ENCODE data around the gene NFYB. TPM values are rescaled to one million over a fixed set of nuclear protein-coding genes. Genes with fewer than 3 reads are reported as not detected.
"Not testable (repeated sequence)": the region's sequence is repeated elsewhere in the genome, so short reads cannot be mapped to it uniquely, and the experiment has no call there.

The NFYB gene
- total and polyA plus RNA-seq, 8 donors, result 25.0 to 93.6 (median 80.7) TPM

DNA sequence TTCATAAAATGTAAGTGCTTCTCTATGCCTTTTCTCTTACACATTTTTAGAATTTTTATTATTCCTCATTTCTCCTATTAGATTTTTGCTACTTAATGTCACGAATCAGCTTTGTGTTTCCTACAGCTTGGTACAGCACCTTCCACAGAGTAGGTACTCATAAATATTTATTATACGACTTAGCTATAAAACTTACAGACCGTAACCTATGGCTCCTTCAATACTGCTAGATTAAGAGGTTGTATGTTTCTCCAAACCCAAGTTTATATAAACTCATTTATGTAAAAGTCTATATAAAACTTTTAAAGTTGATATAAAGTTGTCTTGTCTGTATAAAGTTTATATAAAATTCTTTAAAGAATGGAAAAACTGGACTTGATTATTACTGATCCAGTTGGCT lies 11.5 kb downstream of the NFYB start:
- ATAC-seq, result no peak
- Histone ChIP-seq H3K27ac (no peak overlapping the region), H3K9me3 (no peaks in the 10 kb centered on the region), H3K4me1 (peaks cover 15 to 16% of the 10 kb centered on the region in 2 donors), H3K27me3 (no peaks in the 10 kb centered on the region), H3K4me3 (no peak overlapping the region), H3K36me3 (peaks cover 0 to 78% of the 10 kb centered on the region in 2 donors)
- intact Hi-C loops (cut with DNase I), result no loop called here
- TF ChIP-seq, protein P1, sequence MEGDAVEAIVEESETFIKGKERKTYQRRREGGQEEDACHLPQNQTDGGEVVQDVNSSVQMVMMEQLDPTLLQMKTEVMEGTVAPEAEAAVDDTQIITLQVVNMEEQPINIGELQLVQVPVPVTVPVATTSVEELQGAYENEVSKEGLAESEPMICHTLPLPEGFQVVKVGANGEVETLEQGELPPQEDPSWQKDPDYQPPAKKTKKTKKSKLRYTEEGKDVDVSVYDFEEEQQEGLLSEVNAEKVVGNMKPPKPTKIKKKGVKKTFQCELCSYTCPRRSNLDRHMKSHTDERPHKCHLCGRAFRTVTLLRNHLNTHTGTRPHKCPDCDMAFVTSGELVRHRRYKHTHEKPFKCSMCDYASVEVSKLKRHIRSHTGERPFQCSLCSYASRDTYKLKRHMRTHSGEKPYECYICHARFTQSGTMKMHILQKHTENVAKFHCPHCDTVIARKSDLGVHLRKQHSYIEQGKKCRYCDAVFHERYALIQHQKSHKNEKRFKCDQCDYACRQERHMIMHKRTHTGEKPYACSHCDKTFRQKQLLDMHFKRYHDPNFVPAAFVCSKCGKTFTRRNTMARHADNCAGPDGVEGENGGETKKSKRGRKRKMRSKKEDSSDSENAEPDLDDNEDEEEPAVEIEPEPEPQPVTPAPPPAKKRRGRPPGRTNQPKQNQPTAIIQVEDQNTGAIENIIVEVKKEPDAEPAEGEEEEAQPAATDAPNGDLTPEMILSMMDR (IDR thresholded peaks at IDR 0.05), result no peak
- no peak for DNase-seq

GRCh38 chr12:104122298-104122697 lies 15.7 kb downstream of the NFYB start:
- H3K36me3 ChIP-seq, result peaks cover 0 to 84% of the 10 kb centered on the region in 2 donors
- no peaks in the 10 kb centered on the region for H3K27me3 ChIP-seq
- TF ChIP-seq, protein P1 (IDR thresholded peaks at IDR 0.05), result no peak

GRCh38 chr12:104121001-104121400 lies 17.0 kb downstream of the NFYB start:
- ATAC-seq (peak; percentile 88), DNase-seq (no peak)
- Histone ChIP-seq H3K9me3 (no peaks in the 10 kb centered on the region), H3K36me3 (peaks cover 0 to 77% of the 10 kb centered on the region in 2 donors), H3K4me3 (no peak overlapping the region), H3K4me1 (peaks cover 0 to 3% of the 10 kb centered on the region in 2 donors), H3K27ac (peak overlapping the region in 1 of 2 donors; percentile 7), H3K27me3 (no peaks in the 10 kb centered on the region)
- intact Hi-C loops (cut with DNase I), result no loop called here
- TF ChIP-seq, protein P1 (IDR thresholded peaks at IDR 0.05), result no peak

More at GRCh38 chr12:104122298-104122697, 15.7 kb downstream of the NFYB start:
- H3K4me1 ChIP-seq, result peaks cover 0 to 3% of the 10 kb centered on the region in 2 donors
- DNase-seq (no peak), ATAC-seq (no peak)
- H3K4me3 ChIP-seq, result no peak overlapping the region
- no peaks in the 10 kb centered on the region for H3K9me3 ChIP-seq
- intact Hi-C loops (cut with DNase I), result no loop called here
- peak overlapping the region in 1 of 2 donors; percentile 7 for H3K27ac ChIP-seq

DNA sequence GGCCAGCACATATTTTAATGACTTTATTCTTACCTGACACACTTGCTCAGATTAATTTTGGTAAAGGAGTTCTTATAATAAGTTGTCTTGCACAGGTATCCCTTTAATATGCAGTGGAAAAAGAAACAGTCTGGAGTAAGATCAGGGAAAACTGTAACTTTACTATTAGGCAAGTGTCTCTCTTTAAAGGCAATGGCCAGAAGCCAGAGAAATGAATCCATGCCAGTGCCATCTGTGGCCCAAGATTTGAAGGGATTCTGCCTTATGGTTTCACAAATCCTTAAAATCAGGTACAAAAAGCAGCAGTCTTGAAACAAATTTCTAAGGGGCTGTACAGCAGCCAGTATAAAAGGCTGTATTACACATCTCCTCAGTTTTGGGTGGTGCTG lies 22.4 kb downstream of the NFYB start:
- DNase-seq (no peak), ATAC-seq (no peak)
- TF ChIP-seq, protein P1 (IDR thresholded peaks at IDR 0.05), result no peak
- Histone ChIP-seq H3K4me3 (no peak overlapping the region), H3K27me3 (no peaks in the 10 kb centered on the region), H3K36me3 (peaks cover 0 to 28% of the 10 kb centered on the region in 2 donors), H3K4me1 (no peaks in the 10 kb centered on the region), H3K27ac (no peak overlapping the region), H3K9me3 (no peaks in the 10 kb centered on the region)
- intact Hi-C loops (cut with DNase I), result no loop called here

- H3K4me3 ChIP-seq; H3K27ac ChIP-seq; ATAC-seq; H3K4me1 ChIP-seq; DNase-seq; H3K9me3 ChIP-seq; intact Hi-C loops (cut with DNase I); H3K27me3 ChIP-seq: not testable (repeated sequence)
- H3K36me3 ChIP-seq, result peaks cover 0 to 23% of the 10 kb centered on the region in 2 donors
Measured at GRCh38 chr12:104114834-104115586, 23.0 kb downstream of the NFYB start.

Data from left lung (tissue), 10 donors.